Measurements from ENCODE around the gene PTPA. TPM values are rescaled to one million over a fixed set of nuclear protein-coding genes. Genes with fewer than 3 reads are reported as not detected.

Gene PTPA
- total and polyA plus RNA-seq, 9 donors: 106 to 141 (median 122) TPM

- WGBS (ENCODE audit: insufficient coverage): 0% methylated on average over 13 of the region's 53 CpGs
- no peaks in the 10 kb centered on the region for H3K36me3 ChIP-seq (ENCODE audit: control insufficient read depth, insufficient read depth, low read length)
- peak overlapping the region; percentile 99 for H3K27ac ChIP-seq (ENCODE audit: low read length)
- peaks cover 48% of the 10 kb centered on the region for H3K4me1 ChIP-seq (ENCODE audit: control insufficient read depth, insufficient read depth, low read length)
- H3K27me3 ChIP-seq (ENCODE audit: control insufficient read depth, insufficient read depth, low read length): peaks cover 16% of the 10 kb centered on the region
- DNase-seq: peak; percentile 92
- no peaks in the 10 kb centered on the region for H3K9me3 ChIP-seq (replicated peaks; ENCODE audit: control insufficient read depth, low read depth, low read length)
- peak overlapping the region; percentile 90 for H3K4me3 ChIP-seq (ENCODE audit: low read length)
These were observed 63.7 kb downstream of the PTPA start for GRCh38 chr9:129174724-129175514.

GRCh38 chr9:129175515-129175824, 64.3 kb downstream of the PTPA start:
- no peak for DNase-seq

DNA sequence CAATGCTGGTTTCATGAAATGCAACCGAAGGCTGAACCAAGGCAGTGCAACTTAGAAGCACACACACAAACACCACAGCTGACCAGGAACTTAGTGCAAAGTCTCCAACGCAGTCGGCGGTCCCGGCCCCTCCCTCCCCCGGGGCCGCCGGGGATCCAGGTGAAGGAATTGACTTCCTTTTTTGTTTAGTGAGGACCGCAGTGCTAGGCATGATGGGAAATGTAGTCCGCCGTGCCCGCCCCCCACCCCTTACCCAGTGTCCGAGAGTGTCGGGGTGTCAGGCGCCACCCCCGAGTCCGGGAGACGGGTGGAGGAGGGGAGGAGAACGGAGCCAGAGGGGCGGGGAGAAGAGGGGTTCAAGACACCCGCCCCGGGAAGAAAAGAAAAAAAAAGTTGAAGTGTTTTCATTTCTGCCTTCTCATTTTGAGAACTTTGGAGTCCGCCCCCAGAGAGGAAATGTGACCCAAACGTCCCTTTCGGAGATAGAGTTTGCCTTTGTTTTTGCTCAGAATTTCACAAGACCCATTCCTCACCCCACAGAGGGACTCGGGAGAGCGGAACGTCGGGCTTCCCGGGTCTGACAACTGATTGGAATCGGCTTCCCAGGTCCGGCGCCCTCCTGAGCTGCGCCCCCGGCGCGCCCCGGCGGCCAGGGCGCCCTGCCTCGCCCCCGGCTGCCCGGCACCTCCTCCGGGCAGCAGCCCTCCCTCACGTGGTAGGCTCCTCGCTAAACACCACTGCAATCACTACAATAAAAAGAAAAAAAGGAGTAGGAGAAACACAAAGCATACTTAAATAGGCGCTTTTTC, 64.8 kb downstream of the PTPA start:
- peaks cover 53% of the 10 kb centered on the region for H3K4me1 ChIP-seq (ENCODE audit: control insufficient read depth, insufficient read depth, low read length)

More at GRCh38 chr9:129175515-129175824, 64.3 kb downstream of the PTPA start:
- peaks cover 16% of the 10 kb centered on the region for H3K27me3 ChIP-seq (ENCODE audit: control insufficient read depth, insufficient read depth, low read length)
- H3K27ac ChIP-seq (ENCODE audit: low read length): peak overlapping the region; percentile 99
- H3K4me1 ChIP-seq (ENCODE audit: control insufficient read depth, insufficient read depth, low read length): peaks cover 48% of the 10 kb centered on the region
- peak overlapping the region; percentile 90 for H3K4me3 ChIP-seq (ENCODE audit: low read length)
- H3K9me3 ChIP-seq (replicated peaks; ENCODE audit: control insufficient read depth, low read depth, low read length): no peaks in the 10 kb centered on the region
- H3K36me3 ChIP-seq (ENCODE audit: control insufficient read depth, insufficient read depth, low read length): no peaks in the 10 kb centered on the region
- 3% methylated on average over 5 of the region's 10 CpGs for WGBS (ENCODE audit: insufficient coverage)

DNA sequence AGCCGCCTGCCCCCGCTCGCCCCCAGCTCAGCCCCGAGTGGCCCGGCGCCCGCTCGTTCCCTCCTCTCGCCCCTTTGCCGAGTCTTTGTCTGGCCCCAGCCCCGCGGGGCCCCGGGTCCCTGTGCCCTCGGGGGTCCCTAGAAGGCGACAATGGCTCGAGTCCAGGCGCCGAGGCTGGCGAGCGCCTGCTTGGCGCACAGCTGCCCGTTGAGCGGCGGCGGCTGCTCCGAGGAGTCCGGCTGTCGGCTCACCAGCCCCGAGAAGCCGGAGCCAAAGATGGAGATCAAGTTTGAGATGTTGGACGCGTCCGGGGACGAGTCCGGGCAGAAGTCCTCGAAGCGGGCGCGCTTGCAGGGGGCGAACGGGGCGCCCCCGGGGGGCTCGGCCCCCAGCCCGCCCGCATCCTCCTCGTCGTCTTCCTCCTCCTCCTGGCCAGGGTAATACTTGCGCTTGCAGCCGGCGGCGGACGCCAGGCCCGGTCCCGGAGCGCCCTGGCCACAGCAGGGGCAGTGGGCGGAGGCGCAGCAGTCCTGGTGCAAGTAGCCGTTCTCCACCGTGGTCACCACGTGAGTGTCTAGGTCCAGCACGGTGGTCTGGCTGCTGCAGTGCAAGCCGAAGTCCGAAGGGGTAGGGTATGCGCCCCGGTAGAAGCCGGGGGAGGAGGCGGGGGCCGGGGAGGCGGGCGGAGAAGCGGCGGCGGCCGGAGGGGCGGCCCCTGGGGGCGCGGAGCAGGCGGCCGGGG, 65.7 kb downstream of the PTPA start:
- under 1% methylated on average over 70 of the region's 80 CpGs for WGBS (ENCODE audit: insufficient coverage)
- H3K27me3 ChIP-seq (ENCODE audit: control insufficient read depth, insufficient read depth, low read length): peaks cover 16% of the 10 kb centered on the region
- peaks cover 61% of the 10 kb centered on the region for H3K4me1 ChIP-seq (ENCODE audit: control insufficient read depth, insufficient read depth, low read length)
- peak overlapping the region; percentile 90 for H3K4me3 ChIP-seq (ENCODE audit: low read length)
- no peaks in the 10 kb centered on the region for H3K36me3 ChIP-seq (ENCODE audit: control insufficient read depth, insufficient read depth, low read length)
- H3K9me3 ChIP-seq (replicated peaks; ENCODE audit: control insufficient read depth, low read depth, low read length): no peaks in the 10 kb centered on the region
- H3K27ac ChIP-seq (ENCODE audit: low read length): peak overlapping the region; percentile 99
- DNase-seq: peak; percentile 66

More for the DNA sequence above, 64.8 kb downstream of the PTPA start:
- DNase-seq: peak; percentile 97
- Histone ChIP-seq H3K4me3 (ENCODE audit: low read length) (peak overlapping the region; percentile 90), H3K27ac (ENCODE audit: low read length) (peak overlapping the region; percentile 99), H3K36me3 (ENCODE audit: control insufficient read depth, insufficient read depth, low read length) (no peaks in the 10 kb centered on the region), H3K9me3 (replicated peaks; ENCODE audit: control insufficient read depth, low read depth, low read length) (no peaks in the 10 kb centered on the region), H3K27me3 (ENCODE audit: control insufficient read depth, insufficient read depth, low read length) (peaks cover 16% of the 10 kb centered on the region)
- 0% methylated on average over 11 of the region's 47 CpGs for WGBS (ENCODE audit: insufficient coverage)

DNA sequence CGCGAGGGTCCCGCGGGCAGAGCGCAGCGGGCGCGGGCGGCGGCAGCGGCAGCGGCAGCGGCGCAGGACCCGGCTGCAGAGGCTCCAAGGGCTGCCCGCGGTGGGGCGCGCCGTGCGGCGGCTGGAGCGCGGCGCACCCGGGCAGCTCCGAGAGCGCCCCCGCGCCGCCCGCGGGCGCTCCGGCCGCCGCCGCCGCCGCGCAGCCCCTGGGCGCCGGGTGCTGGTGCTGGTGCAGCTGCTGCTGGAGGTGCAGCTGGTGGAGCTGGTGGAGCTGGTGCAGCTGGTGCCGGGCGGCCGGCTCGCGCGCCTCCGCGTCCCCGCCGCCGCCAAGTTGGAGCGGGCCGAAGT, 66.2 kb downstream of the PTPA start:
- peaks cover 16% of the 10 kb centered on the region for H3K27me3 ChIP-seq (ENCODE audit: control insufficient read depth, insufficient read depth, low read length)
- H3K4me1 ChIP-seq (ENCODE audit: control insufficient read depth, insufficient read depth, low read length): peaks cover 61% of the 10 kb centered on the region
- DNase-seq: peak; percentile 44
- peak overlapping the region; percentile 63 for H3K27ac ChIP-seq (ENCODE audit: low read length)
- WGBS (ENCODE audit: insufficient coverage): 2% methylated on average over 55 of the region's 56 CpGs
- no peaks in the 10 kb centered on the region for H3K36me3 ChIP-seq (ENCODE audit: control insufficient read depth, insufficient read depth, low read length)
- no peaks in the 10 kb centered on the region for H3K9me3 ChIP-seq (replicated peaks; ENCODE audit: control insufficient read depth, low read depth, low read length)
- H3K4me3 ChIP-seq (ENCODE audit: low read length): peak overlapping the region; percentile 58

DNA sequence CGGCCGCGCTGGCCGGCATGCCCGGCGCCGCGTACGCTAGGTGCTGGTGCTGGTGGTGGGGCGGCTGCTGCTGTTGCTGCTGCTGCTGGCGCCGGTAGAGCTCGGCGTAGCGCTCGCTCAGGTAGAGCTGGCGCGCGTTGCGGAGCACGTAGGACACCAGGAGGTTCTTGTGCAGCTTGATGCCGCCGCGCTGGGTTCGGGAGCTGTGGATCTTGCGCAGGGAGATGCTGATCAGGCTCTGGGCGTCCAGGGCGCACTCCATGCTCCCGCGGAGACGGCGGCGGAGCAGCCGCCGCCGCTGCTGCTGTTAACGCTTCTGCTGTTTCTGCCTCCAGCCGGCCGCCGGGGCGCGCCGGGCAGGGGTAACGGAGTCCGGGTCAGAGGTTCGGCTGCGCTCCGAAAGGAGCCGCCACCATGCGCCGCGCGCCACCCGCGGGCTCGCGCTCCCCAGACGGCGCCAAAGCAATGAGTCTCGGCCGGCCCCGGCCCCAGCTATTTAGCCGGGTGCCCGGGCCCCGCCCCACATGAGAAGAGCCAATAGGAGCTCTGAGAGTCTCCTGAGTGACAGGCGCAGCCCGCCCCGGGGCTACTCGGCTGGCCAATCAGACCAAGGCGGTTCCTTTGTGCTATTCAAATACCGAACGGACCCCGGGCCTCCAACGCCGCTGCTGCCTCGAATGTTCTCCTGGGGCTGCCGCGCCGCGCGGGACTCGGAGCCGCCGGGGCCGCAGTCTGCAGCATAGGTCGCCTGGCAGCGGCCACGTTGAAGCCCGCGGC, 66.8 kb downstream of the PTPA start, which contains the start of gene IER5L:
Gene IER5L, minus strand, starts transcription at position 471 of the 777 bp plus-strand sequence. Its CDS starts 209 bp downstream, at position 262.
- peak within 1 kb of the TSS; percentile 90 for H3K4me3 ChIP-seq (ENCODE audit: low read length)
- no peaks in the 10 kb centered on the region for H3K36me3 ChIP-seq (ENCODE audit: control insufficient read depth, insufficient read depth, low read length)
- DNase-seq: peak; percentile 98
- WGBS (ENCODE audit: insufficient coverage): under 1% methylated on average over 90 of the region's 90 CpGs
- peaks cover 15% of the 10 kb centered on the region for H3K27me3 ChIP-seq (ENCODE audit: control insufficient read depth, insufficient read depth, low read length)
- H3K4me1 ChIP-seq (ENCODE audit: control insufficient read depth, insufficient read depth, low read length): peaks cover 56% of the 10 kb centered on the region
- no peaks in the 10 kb centered on the region for H3K9me3 ChIP-seq (replicated peaks; ENCODE audit: control insufficient read depth, low read depth, low read length)
- peak within 1 kb of the TSS; percentile 99 for H3K27ac ChIP-seq (ENCODE audit: low read length)

DNA sequence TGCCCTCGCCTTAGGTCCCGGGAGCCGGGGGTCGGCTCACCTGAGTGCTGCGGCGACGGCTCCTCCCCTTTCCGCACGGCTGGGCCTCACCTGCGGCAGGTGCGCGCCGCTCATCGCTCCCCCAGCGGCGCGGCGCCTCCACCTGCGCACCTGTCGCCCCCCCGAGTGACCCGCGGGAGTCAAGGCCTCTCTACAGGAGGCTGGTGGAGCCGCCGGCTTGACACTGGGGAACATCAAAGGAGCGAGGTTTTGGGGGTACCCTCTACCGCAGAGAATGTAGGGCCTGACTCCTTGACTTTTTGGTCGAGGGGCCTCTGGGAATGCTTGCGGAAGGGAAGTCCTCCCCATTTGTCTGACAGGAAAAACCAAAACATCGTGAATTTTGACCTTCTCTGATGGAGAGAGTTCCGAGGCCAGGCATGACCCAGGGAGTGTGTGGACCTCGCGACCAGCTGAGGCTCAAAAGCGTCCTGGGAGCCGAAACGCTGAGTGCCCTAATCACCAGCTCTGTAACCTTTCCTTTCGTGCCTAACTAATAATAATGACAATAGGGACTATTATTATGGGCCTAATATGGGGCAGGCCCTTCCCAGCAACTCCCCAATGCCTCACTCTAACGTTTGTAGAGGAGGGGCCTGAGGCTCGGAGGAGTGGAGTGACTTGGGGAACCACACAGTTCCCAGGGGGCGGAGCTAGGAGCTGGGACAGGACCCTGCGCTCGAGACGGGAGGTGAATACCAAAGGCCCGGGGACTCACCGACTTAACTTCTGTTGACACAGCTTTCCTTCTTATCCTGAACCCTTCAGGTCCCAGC, 67.6 kb downstream of the PTPA start:
- Histone ChIP-seq H3K4me1 (ENCODE audit: control insufficient read depth, insufficient read depth, low read length) (peaks cover 53% of the 10 kb centered on the region), H3K4me3 (ENCODE audit: low read length) (peak overlapping the region; percentile 19), H3K27me3 (ENCODE audit: control insufficient read depth, insufficient read depth, low read length) (peaks cover 7% of the 10 kb centered on the region), H3K9me3 (replicated peaks; ENCODE audit: control insufficient read depth, low read depth, low read length) (no peaks in the 10 kb centered on the region), H3K27ac (ENCODE audit: low read length) (no peak overlapping the region), H3K36me3 (ENCODE audit: control insufficient read depth, insufficient read depth, low read length) (no peaks in the 10 kb centered on the region)
- WGBS (ENCODE audit: insufficient coverage): 9% methylated on average over 31 of the region's 45 CpGs
- peak; percentile 39 for DNase-seq

GRCh38 chr9:129181246-129181645, 70.0 kb downstream of the PTPA start:
- no peaks in the 10 kb centered on the region for H3K36me3 ChIP-seq (ENCODE audit: control insufficient read depth, insufficient read depth, low read length)
- 65% methylated on average over 5 of the region's 5 CpGs for WGBS (ENCODE audit: insufficient coverage)
- H3K27me3 ChIP-seq (ENCODE audit: control insufficient read depth, insufficient read depth, low read length): peaks cover 5% of the 10 kb centered on the region
- H3K4me3 ChIP-seq (ENCODE audit: low read length): no peak overlapping the region
- H3K27ac ChIP-seq (ENCODE audit: low read length): no peak overlapping the region
- no peak for DNase-seq
- no peaks in the 10 kb centered on the region for H3K9me3 ChIP-seq (replicated peaks; ENCODE audit: control insufficient read depth, low read depth, low read length)
- peaks cover 44% of the 10 kb centered on the region for H3K4me1 ChIP-seq (ENCODE audit: control insufficient read depth, insufficient read depth, low read length)

DNA sequence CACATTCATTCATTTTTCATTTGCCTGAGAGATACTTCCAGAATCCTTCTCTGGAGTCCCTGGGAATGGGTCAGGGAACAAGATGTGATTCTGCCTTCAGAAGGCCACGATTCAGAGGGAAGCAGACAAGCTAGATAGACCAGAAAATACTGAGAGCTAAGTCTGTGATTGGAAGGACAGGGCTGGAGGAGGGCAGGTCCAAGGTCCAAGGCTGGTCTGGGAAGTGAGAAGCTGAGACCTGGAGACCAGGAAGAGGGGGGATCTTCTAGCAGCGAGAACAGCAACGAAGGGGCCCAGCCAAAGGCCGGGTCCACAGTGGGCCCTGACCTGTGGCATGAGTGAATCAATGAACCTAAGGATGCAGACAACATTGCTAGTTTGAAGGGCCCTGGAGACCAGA, 70.9 kb downstream of the PTPA start:
- Histone ChIP-seq H3K36me3 (ENCODE audit: control insufficient read depth, insufficient read depth, low read length) (no peaks in the 10 kb centered on the region), H3K9me3 (replicated peaks; ENCODE audit: control insufficient read depth, low read depth, low read length) (peaks cover 2% of the 10 kb centered on the region), H3K4me1 (ENCODE audit: control insufficient read depth, insufficient read depth, low read length) (peaks cover 40% of the 10 kb centered on the region), H3K4me3 (ENCODE audit: low read length) (no peak overlapping the region), H3K27ac (ENCODE audit: low read length) (no peak overlapping the region), H3K27me3 (ENCODE audit: control insufficient read depth, insufficient read depth, low read length) (peaks cover 3% of the 10 kb centered on the region)
- 83% methylated on average over 4 of the region's 4 CpGs for WGBS (ENCODE audit: insufficient coverage)
- no peak for DNase-seq
